Measurements from ENCODE around the gene TMEM161A. TPM values are rescaled to one million over a fixed set of nuclear protein-coding genes. Genes with fewer than 3 reads are reported as not detected.
"Not testable (repeated sequence)": the region's sequence is repeated elsewhere in the genome, so short reads cannot be mapped to it uniquely, and the experiment has no call there.

TMEM161A gene
- total RNA-seq, 1 donor from 2014 or later = 11.0 TPM

DNA sequence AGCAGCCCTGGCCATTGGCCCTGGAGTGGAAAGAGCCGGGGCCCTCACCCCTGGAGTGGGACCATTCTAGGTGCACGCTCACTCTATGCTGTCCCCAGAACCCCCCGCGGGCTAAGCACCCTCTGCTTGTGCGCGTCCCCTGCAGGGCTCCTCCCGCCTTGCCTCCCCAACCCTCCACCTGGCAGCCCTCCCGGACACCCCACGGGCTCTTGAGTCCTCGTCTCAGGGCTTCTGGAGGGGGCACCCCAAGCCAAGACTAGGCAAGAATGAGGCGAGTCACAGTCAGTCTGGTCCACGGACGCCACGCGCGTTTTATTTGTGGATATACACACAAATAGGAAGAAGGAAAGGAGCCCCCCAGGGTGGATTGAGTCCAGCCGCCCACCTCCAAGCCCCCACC is 7.0 kb upstream of the TMEM161A start:
- Histone ChIP-seq H3K4me3 (ENCODE audit: low read length in 3 of 3) (no peak overlapping the region), H3K27ac (ENCODE audit: low read depth, low read length) (no peak overlapping the region), H3K4me1 (ENCODE audit: control insufficient read depth in 3 of 3, insufficient read depth in 3 of 3, low read length in 3 of 3) (peaks cover 0 to 3% (median 2%) of the 10 kb centered on the region in 3 donors)

DNA sequence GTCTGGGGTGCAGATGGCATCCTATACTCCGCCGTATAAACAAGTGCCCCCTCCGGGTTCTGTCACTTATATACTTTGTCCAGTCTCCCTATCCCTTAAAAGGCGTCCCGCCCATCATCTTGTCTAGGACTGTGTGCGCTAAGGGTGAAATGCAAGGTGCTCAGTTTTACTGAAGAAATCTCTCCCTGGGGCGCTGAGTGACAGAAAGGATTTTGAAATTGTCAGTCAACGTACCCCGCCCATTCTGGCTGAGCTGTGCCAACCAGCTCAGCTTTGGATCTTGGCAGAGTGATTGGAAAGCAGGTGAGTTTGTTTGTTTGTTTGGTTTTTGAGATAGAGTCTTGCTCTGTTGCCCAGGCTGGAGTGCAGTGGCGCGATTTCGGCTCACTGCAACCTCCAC is 4.1 kb upstream of the TMEM161A start:
- H3K9ac ChIP-seq (ENCODE audit: low read depth in 1 of 3, low read length in 3 of 3) = no peak overlapping the region
- no peak overlapping the region for H3K27ac ChIP-seq (ENCODE audit: low read depth, low read length)
- H3K27me3 ChIP-seq (ENCODE audit: control insufficient read depth in 3 of 3, insufficient read depth in 3 of 3, low read length in 3 of 3) = no peaks in the 10 kb centered on the region
- H3K9me3 ChIP-seq (ENCODE audit: control insufficient read depth in 3 of 3, low read length in 3 of 3) = no peaks in the 10 kb centered on the region
- H3K4me3 ChIP-seq (ENCODE audit: low read length in 3 of 3) = no peak overlapping the region
- peaks cover 0 to 3% (median 1%) of the 10 kb centered on the region in 3 donors for H3K36me3 ChIP-seq (ENCODE audit: control insufficient read depth in 3 of 3, insufficient read depth in 3 of 3, low read length in 3 of 3)
- peaks cover 7 to 18% (median 9%) of the 10 kb centered on the region in 3 donors for H3K4me1 ChIP-seq (ENCODE audit: control insufficient read depth in 3 of 3, insufficient read depth in 3 of 3, low read length in 3 of 3)

More for the DNA sequence above, 7.0 kb upstream of the TMEM161A start:
- peak overlapping the region in 1 of 3 donors; percentile 32 for H3K9ac ChIP-seq (ENCODE audit: low read depth in 1 of 3, low read length in 3 of 3)
- no peaks in the 10 kb centered on the region for H3K9me3 ChIP-seq (ENCODE audit: control insufficient read depth in 3 of 3, low read length in 3 of 3)
- H3K36me3 ChIP-seq (ENCODE audit: control insufficient read depth in 3 of 3, insufficient read depth in 3 of 3, low read length in 3 of 3) = peaks cover 0 to 13% (median 3%) of the 10 kb centered on the region in 3 donors
- H3K27me3 ChIP-seq (ENCODE audit: control insufficient read depth in 3 of 3, insufficient read depth in 3 of 3, low read length in 3 of 3) = no peaks in the 10 kb centered on the region

DNA sequence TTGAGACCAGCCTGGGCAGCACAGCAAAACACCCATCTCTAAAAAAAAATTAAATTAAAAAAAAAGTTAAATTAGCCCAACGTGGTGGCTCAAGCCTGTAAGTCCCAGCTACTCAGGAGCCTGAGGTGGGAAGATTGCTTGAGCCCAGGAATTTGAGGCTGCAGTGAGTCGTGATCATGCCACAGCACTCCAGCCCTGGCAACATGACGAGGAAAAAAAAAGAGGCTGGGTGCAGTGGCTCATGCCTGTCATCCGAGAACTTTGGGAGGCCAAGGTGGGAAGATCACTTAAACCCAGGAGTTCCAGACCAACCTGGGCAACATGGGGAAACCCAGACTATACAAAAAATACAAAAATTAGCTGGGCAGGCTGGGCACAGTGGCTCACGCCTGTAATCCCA is 2.2 kb upstream of the TMEM161A start:
- peaks cover 10 to 20% (median 14%) of the 10 kb centered on the region in 3 donors for H3K4me1 ChIP-seq (ENCODE audit: control insufficient read depth in 3 of 3, insufficient read depth in 3 of 3, low read length in 3 of 3)
- H3K36me3 ChIP-seq (ENCODE audit: control insufficient read depth in 3 of 3, insufficient read depth in 3 of 3, low read length in 3 of 3) = no peaks in the 10 kb centered on the region
- no peaks in the 10 kb centered on the region for H3K9me3 ChIP-seq (ENCODE audit: control insufficient read depth in 3 of 3, low read length in 3 of 3)
- H3K9ac ChIP-seq (ENCODE audit: low read depth in 1 of 3, low read length in 3 of 3) = no peak overlapping the region
- H3K27ac ChIP-seq (ENCODE audit: low read depth, low read length) = peak overlapping the region; percentile 62
- H3K4me3 ChIP-seq (ENCODE audit: low read length in 3 of 3) = no peak overlapping the region
- H3K27me3 ChIP-seq (ENCODE audit: control insufficient read depth in 3 of 3, insufficient read depth in 3 of 3, low read length in 3 of 3) = no peaks in the 10 kb centered on the region

DNA sequence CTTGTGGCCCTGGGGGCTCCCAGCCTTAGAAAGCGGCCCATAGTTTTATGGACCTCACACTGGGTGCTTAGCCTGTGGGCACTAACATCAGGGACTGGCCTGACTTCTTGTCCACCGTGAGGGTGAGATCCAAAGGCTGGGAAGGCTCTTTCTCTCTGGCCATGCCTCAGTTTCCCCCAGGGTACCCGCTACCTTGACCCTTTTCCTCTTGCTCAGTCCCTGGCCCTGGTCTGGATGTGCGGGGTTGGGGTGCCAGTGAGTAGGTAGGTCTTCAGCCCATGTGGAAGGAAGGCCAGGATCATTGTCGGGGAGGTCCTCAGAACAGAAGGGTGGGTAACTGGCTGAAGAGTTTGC is 1.6 kb upstream of the TMEM161A start:
- Histone ChIP-seq H3K4me1 (ENCODE audit: control insufficient read depth in 3 of 3, insufficient read depth in 3 of 3, low read length in 3 of 3) (peaks cover 14 to 24% (median 18%) of the 10 kb centered on the region in 3 donors), H3K27ac (ENCODE audit: low read depth, low read length) (peak overlapping the region; percentile 62), H3K4me3 (ENCODE audit: low read length in 3 of 3) (no peak overlapping the region)

DNA sequence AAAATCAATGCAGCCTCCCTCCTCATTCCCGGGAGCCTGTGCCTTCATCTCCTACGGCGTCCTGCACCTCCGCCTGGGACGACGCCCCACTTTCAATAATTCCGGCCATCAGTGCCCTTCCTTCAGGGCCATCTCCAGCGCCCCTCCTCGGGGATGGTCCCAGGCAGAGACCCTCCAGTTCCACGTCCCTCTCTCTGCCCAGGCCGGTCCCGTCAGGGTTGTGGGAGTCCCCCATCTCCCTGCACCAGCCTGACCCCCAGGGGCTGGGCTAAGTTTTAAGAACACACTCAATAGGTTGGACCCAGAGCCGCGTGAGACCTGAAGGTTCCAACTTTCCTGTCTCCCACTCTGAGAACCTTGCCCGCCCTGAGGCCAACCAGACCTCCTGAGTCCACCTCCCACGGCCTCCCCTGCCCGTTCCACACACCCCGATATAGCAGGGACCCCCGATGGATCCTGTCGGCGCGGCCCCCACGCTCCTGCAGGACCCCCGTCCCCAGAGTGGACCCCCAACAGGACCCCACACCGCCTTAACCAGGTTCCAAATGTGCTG is 646 bp downstream of the TMEM161A start:
- Histone ChIP-seq H3K9ac (ENCODE audit: low read depth in 1 of 3, low read length in 3 of 3) (peak overlapping the region; percentile 99 to 100 (median 100)), H3K9me3 (ENCODE audit: control insufficient read depth in 3 of 3, low read length in 3 of 3) (peaks cover 0 to 1% (median under 1%) of the 10 kb centered on the region in 3 donors), H3K4me3 (ENCODE audit: low read length in 3 of 3) (peak overlapping the region; percentile 96 to 98 (median 98)), H3K4me1 (ENCODE audit: control insufficient read depth in 3 of 3, insufficient read depth in 3 of 3, low read length in 3 of 3) (peaks cover 17 to 32% (median 23%) of the 10 kb centered on the region in 3 donors), H3K27ac (ENCODE audit: low read depth, low read length) (peak overlapping the region; percentile 96), H3K36me3 (ENCODE audit: control insufficient read depth in 3 of 3, insufficient read depth in 3 of 3, low read length in 3 of 3) (peaks cover 2 to 5% (median 4%) of the 10 kb centered on the region in 3 donors), H3K27me3 (ENCODE audit: control insufficient read depth in 3 of 3, insufficient read depth in 3 of 3, low read length in 3 of 3) (no peaks in the 10 kb centered on the region)

More for the DNA sequence above, 1.6 kb upstream of the TMEM161A start:
- Histone ChIP-seq H3K9ac (ENCODE audit: low read depth in 1 of 3, low read length in 3 of 3) (no peak overlapping the region), H3K27me3 (ENCODE audit: control insufficient read depth in 3 of 3, insufficient read depth in 3 of 3, low read length in 3 of 3) (no peaks in the 10 kb centered on the region), H3K36me3 (ENCODE audit: control insufficient read depth in 3 of 3, insufficient read depth in 3 of 3, low read length in 3 of 3) (no peaks in the 10 kb centered on the region), H3K9me3 (ENCODE audit: control insufficient read depth in 3 of 3, low read length in 3 of 3) (no peaks in the 10 kb centered on the region)

DNA sequence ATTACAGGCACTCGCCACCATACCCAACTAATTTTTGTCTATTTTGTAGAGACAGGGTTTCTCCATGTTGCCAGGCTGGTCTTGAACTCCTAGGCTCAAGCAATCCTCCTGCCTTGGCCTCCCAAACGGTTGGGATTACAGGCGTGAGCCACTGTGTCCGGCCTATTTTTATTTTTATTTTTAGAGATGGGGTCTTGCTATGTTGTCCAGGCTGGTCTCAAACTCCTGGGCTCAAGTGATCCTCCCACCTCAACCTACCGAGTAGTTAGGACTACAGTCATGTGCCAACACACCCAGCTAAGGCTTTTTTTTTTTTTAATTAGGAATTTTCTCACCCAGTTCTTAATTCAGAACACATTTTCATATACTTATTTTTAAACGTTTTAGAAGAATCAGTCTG is 2.6 kb downstream of the TMEM161A start:
- H3K27ac ChIP-seq (ENCODE audit: low read depth, low read length); H3K9me3 ChIP-seq (ENCODE audit: control insufficient read depth in 3 of 3, low read length in 3 of 3); H3K4me3 ChIP-seq (ENCODE audit: low read length in 3 of 3); H3K9ac ChIP-seq (ENCODE audit: low read depth in 1 of 3, low read length in 3 of 3); H3K27me3 ChIP-seq (ENCODE audit: control insufficient read depth in 3 of 3, insufficient read depth in 3 of 3, low read length in 3 of 3): not testable (repeated sequence)
- H3K36me3 ChIP-seq (ENCODE audit: control insufficient read depth in 3 of 3, insufficient read depth in 3 of 3, low read length in 3 of 3) = peaks cover 10 to 13% (median 11%) of the 10 kb centered on the region in 3 donors
- peaks cover 17 to 32% (median 23%) of the 10 kb centered on the region in 3 donors for H3K4me1 ChIP-seq (ENCODE audit: control insufficient read depth in 3 of 3, insufficient read depth in 3 of 3, low read length in 3 of 3)

DNA sequence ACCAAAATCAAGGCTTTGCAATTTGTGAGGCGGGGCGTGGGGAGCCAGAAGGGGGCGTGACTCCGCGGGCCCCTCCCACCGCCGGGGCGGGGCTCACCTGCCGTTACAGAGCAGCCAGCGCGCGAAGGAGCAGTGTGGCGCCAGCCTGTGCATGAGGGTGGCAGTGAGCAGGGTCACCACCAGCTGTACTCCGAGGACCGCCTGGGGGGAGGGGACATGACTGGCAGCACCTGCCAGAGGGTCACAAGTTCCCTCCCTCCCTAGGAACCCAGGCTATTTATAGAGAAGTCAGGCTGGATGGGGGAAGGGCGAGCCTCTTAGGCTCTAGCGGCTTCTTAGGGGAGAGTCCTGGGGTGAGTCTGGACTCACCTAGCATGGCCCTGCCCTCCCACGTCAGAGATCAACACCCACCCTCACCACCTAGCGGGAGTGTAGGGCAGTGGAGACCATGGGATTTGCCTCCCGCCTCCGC is 3.6 kb downstream of the TMEM161A start:
- Histone ChIP-seq H3K27me3 (ENCODE audit: control insufficient read depth in 3 of 3, insufficient read depth in 3 of 3, low read length in 3 of 3) (no peaks in the 10 kb centered on the region), H3K27ac (ENCODE audit: low read depth, low read length) (peak overlapping the region; percentile 79), H3K4me1 (ENCODE audit: control insufficient read depth in 3 of 3, insufficient read depth in 3 of 3, low read length in 3 of 3) (peaks cover 17 to 27% (median 23%) of the 10 kb centered on the region in 3 donors), H3K9me3 (ENCODE audit: control insufficient read depth in 3 of 3, low read length in 3 of 3) (peaks cover 0 to 7% (median 5%) of the 10 kb centered on the region in 3 donors), H3K36me3 (ENCODE audit: control insufficient read depth in 3 of 3, insufficient read depth in 3 of 3, low read length in 3 of 3) (peaks cover 12 to 17% (median 13%) of the 10 kb centered on the region in 3 donors), H3K4me3 (ENCODE audit: low read length in 3 of 3) (peak overlapping the region; percentile 5 to 29 (median 29)), H3K9ac (ENCODE audit: low read depth in 1 of 3, low read length in 3 of 3) (peak overlapping the region; percentile 34 to 74 (median 71))

DNA sequence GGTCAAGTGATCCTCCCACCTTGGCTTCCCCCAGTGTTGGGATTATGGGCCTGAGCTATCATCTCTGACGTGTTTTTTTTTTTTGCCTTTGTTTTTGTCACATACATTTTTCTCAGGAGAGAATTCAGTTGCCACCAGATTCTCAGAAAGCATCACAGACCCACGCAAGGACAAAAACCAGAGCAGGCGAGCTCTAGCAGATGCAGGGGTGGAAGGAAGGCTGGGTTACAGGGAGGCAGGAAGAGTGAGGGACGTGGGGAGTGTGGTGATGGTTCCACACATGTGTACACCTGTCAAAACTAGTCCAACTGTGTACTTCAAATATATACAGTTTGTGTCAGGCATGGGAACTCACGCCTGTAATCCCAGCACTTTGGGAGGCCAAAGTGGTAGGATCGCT is 4.3 kb downstream of the TMEM161A start:
- no peaks in the 10 kb centered on the region for H3K27me3 ChIP-seq (ENCODE audit: control insufficient read depth in 3 of 3, insufficient read depth in 3 of 3, low read length in 3 of 3)
- H3K27ac ChIP-seq (ENCODE audit: low read depth, low read length) = peak overlapping the region; percentile 79
- peaks cover 12 to 17% (median 13%) of the 10 kb centered on the region in 3 donors for H3K36me3 ChIP-seq (ENCODE audit: control insufficient read depth in 3 of 3, insufficient read depth in 3 of 3, low read length in 3 of 3)
- peaks cover 0 to 7% (median 5%) of the 10 kb centered on the region in 3 donors for H3K9me3 ChIP-seq (ENCODE audit: control insufficient read depth in 3 of 3, low read length in 3 of 3)
- H3K4me1 ChIP-seq (ENCODE audit: control insufficient read depth in 3 of 3, insufficient read depth in 3 of 3, low read length in 3 of 3) = peaks cover 17 to 26% (median 23%) of the 10 kb centered on the region in 3 donors
- no peak overlapping the region for H3K4me3 ChIP-seq (ENCODE audit: low read length in 3 of 3)
- H3K9ac ChIP-seq (ENCODE audit: low read depth in 1 of 3, low read length in 3 of 3) = no peak overlapping the region

DNA sequence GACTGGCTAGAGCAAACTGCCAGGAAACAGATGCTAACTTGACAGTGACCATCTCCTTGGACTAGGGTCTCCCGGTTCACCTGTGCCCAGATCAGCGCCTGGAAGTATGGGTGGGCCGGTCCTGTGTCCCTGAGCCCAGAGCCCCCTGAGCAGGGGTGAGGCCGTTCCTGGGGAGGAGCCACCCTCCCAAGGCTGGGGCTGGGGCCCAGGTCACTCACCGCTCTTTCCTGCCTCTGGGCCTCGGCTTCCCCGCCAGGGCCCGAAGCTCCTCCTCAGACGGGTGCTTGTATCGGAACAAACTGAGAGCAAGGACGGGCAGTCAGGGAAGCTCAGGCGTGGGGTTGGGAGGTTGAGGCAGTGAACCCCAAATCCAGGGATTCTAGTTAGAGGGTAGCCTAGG is 5.4 kb downstream of the TMEM161A start:
- no peak overlapping the region for H3K9ac ChIP-seq (ENCODE audit: low read depth in 1 of 3, low read length in 3 of 3)
- H3K4me1 ChIP-seq (ENCODE audit: control insufficient read depth in 3 of 3, insufficient read depth in 3 of 3, low read length in 3 of 3) = peaks cover 17 to 23% (median 19%) of the 10 kb centered on the region in 3 donors
- peaks cover 12 to 18% (median 13%) of the 10 kb centered on the region in 3 donors for H3K36me3 ChIP-seq (ENCODE audit: control insufficient read depth in 3 of 3, insufficient read depth in 3 of 3, low read length in 3 of 3)
- no peak overlapping the region for H3K27ac ChIP-seq (ENCODE audit: low read depth, low read length)
- no peaks in the 10 kb centered on the region for H3K27me3 ChIP-seq (ENCODE audit: control insufficient read depth in 3 of 3, insufficient read depth in 3 of 3, low read length in 3 of 3)
- H3K9me3 ChIP-seq (ENCODE audit: control insufficient read depth in 3 of 3, low read length in 3 of 3) = peaks cover 0 to 7% (median 5%) of the 10 kb centered on the region in 3 donors
- no peak overlapping the region for H3K4me3 ChIP-seq (ENCODE audit: low read length in 3 of 3)

DNA sequence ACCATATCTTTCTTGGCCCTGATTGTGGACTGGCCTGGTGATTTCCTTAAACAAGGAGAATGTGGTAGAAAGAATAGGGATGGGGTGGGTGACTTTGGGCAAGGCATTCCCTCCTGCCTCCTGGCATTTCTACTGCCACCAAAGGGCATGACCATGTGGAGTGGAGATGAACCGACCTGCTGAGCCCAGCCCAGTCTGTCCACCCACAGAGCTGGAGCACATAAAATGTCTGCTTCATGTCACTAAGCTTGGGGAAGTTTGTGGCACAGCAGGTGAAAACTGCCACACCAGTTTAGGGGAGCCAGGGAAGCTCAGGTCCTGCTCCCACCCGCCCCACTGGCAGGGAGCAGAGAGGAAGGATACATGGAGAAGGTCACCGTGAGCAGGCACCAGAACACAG is 6.3 kb downstream of the TMEM161A start:
- H3K9me3 ChIP-seq (ENCODE audit: control insufficient read depth in 3 of 3, low read length in 3 of 3) = peaks cover 0 to 7% (median 5%) of the 10 kb centered on the region in 3 donors
- no peak overlapping the region for H3K4me3 ChIP-seq (ENCODE audit: low read length in 3 of 3)
- no peak overlapping the region for H3K27ac ChIP-seq (ENCODE audit: low read depth, low read length)
- H3K27me3 ChIP-seq (ENCODE audit: control insufficient read depth in 3 of 3, insufficient read depth in 3 of 3, low read length in 3 of 3) = no peaks in the 10 kb centered on the region
- H3K4me1 ChIP-seq (ENCODE audit: control insufficient read depth in 3 of 3, insufficient read depth in 3 of 3, low read length in 3 of 3) = peaks cover 9 to 14% (median 10%) of the 10 kb centered on the region in 3 donors
- peaks cover 12 to 21% (median 15%) of the 10 kb centered on the region in 3 donors for H3K36me3 ChIP-seq (ENCODE audit: control insufficient read depth in 3 of 3, insufficient read depth in 3 of 3, low read length in 3 of 3)
- no peak overlapping the region for H3K9ac ChIP-seq (ENCODE audit: low read depth in 1 of 3, low read length in 3 of 3)

Data from skeletal muscle tissue (tissue), 4 donors.